ENCODE measurements around the gene PSME2. TPM values are rescaled to one million over a fixed set of nuclear protein-coding genes. Genes with fewer than 3 reads are reported as not detected.

Gene PSME2
- total and polyA plus RNA-seq, 2 experiments from 2014 or later, result 38.3 to 164 TPM

DNA sequence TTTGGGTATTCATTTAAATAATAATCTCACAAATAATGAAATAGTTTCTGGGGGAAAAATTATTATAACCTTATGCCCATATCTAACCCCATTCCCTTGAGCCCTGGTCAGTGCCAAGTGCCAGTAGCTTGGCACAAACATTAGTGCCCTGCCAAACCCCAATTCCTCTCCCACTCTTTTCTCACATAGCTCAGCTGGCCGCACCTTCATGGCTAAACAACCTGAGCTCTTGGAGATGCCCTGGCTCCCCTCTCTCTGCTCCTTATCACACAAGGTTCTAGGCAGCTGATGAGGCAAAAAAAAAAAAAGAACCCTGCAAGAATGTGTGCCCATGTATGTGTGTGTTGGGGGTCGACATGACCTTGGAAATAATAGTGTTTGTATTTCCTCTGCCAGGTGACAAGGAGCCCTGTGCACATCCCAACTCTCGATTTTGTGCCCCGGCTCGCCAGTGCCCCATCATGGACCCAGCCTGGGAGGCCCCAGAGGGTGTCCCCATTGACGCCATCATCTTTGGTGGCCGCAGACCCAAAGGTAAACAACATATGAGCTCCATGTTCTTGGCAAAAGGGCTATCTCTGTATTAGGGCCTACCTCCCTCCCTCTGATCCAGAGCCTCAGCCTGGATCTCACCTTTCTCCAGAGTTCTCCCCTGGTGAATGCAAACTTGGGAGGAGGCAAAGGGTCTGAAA lies 43.9 kb downstream of the PSME2 start:
- Histone ChIP-seq H3K27ac (no peak overlapping the region), H3K36me3 (ENCODE audit: low read depth) (peaks cover 51% of the 10 kb centered on the region; the same call in 1 of the 2 replicates), H4K20me1 (ENCODE audit: insufficient read depth) (no peaks in the 10 kb centered on the region), H3K4me3 (no peak overlapping the region), H2AFZ (no peak overlapping the region), H3K4me1 (ENCODE audit: insufficient read depth) (0 out of 2 replicates have a peak, but pooled peaks cover 5% of the 10 kb centered on the region), H3K79me2 (ENCODE audit: insufficient read depth) (no peaks in the 10 kb centered on the region), H3K9me2 (ENCODE audit: insufficient read depth) (no peaks in the 10 kb centered on the region), H3F3A (ENCODE audit: insufficient read depth) (peaks cover 24% of the 10 kb centered on the region), H3K27me3 (replicated peaks; ENCODE audit: insufficient read depth) (no peaks in the 10 kb centered on the region), H3K9me3 (ENCODE audit: low read depth) (no peaks in the 10 kb centered on the region), H3K9ac (no peak overlapping the region), H3K4me2 (ENCODE audit: unreplicated experiment) (no peak overlapping the region)
- WGBS, 2 experiments (ENCODE audit: low coverage in 1 of 2, low lambda C conversion rate in 2 of 2, missing lambda C conversion rate in 2 of 2), result 97 to 98% methylated on average over 7 of the region's 7 CpGs
- no peak for DNase-seq
- in situ Hi-C loops (cut with MboI), result no loop called here
- TF ChIP-seq EZH2phosphoT487 (IDR thresholded peaks at IDR 0.05; ENCODE audit: insufficient read depth, low read depth) (no peak), EZH2 (IDR thresholded peaks at IDR 0.05; ENCODE audit: insufficient read depth, poor library complexity, severe bottlenecking) (no peak)

DNA sequence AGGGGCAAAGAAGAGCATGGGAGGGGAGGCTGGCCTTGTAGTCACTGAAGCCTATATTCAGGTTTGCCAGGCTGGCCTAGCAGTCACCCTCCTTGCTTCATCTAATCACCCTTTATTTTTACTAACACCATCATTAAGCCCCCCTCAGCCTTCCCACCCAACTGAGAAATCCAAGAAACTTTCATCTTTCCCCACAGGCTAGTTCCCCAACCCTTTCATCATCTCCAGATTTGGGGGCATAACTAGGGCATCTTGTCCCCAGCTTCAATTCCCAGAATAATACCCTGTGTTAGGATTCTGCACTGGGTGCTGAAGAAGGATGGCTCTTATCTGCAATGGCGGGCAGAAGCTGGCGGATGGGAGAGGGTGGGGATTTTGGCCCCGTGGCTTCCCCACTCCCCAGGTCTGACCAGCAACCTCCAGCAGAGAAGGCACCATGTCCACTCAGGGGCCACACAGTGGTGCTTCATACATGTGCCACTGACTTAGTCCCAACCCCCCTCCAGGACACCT lies 45.4 kb downstream of the PSME2 start:
- peaks cover 11% of the 10 kb centered on the region for H3K79me2 ChIP-seq (ENCODE audit: insufficient read depth)
- no peak overlapping the region for H2AFZ ChIP-seq
- no peaks in the 10 kb centered on the region for H3K9me3 ChIP-seq (ENCODE audit: low read depth)
- H3K4me1 ChIP-seq (ENCODE audit: insufficient read depth), result no peaks in the 10 kb centered on the region
- H3K9me2 ChIP-seq (ENCODE audit: insufficient read depth), result no peaks in the 10 kb centered on the region
- no peaks in the 10 kb centered on the region for H4K20me1 ChIP-seq (ENCODE audit: insufficient read depth)
- TF ChIP-seq EZH2phosphoT487 (IDR thresholded peaks at IDR 0.05; ENCODE audit: insufficient read depth, low read depth) (no peak), EZH2 (IDR thresholded peaks at IDR 0.05; ENCODE audit: insufficient read depth, poor library complexity, severe bottlenecking) (no peak)
- in situ Hi-C loops (cut with MboI), result no loop called here
- no peak overlapping the region for H3K4me3 ChIP-seq
- DNase-seq, result no peak
- H3K9ac ChIP-seq, result no peak overlapping the region
- peaks cover 56% of the 10 kb centered on the region; the same call in 1 of the 2 replicates for H3K36me3 ChIP-seq (ENCODE audit: low read depth)
- H3F3A ChIP-seq (ENCODE audit: insufficient read depth), result peaks cover 20% of the 10 kb centered on the region
- no peak overlapping the region for H3K27ac ChIP-seq
- no peak overlapping the region for H3K4me2 ChIP-seq (ENCODE audit: unreplicated experiment)
- WGBS, 2 experiments (ENCODE audit: low coverage in 1 of 2, low lambda C conversion rate in 2 of 2, missing lambda C conversion rate in 2 of 2), result 78 to 85% methylated on average over 3 of the region's 3 CpGs
- H3K27me3 ChIP-seq (replicated peaks; ENCODE audit: insufficient read depth), result no peaks in the 10 kb centered on the region

DNA sequence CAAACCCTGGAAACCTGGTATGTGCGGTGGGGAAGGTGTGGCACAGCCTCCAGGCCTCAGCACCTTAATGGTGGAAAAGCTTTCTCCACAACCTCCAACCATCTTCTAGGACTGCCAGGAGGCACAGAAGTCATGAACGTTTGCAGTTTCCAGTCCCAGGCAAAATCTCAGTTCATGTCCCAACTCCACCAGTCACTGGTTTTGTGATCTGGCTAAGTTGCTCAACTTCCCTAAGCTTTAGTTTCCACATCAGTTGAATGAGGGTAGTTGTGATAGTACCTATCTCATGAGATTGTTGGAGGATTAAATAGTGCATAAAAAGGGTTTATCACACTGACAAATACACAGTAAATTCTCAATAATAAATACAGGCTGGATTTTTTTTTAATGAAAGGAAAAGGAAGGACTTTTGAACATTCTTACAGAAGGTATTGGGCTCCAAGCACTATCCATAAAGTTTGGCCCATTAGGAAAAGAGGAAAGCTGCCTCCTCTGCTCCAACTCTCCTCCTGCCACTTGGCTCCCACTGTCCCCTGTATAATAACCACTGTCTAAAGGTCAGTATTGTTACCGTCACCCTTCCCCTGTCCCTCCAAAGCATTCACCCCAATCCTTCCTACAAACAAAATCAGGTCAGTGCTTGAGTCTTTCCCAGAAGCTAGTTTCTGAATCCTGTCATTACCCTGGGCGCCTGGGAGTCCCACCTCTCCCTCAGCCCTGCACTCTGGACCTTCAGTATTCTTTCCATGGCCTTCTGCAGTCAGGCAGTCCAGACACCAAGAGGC lies 46.0 kb downstream of the PSME2 start:
- in situ Hi-C loops (cut with MboI), result no loop called here
- H4K20me1 ChIP-seq (ENCODE audit: insufficient read depth), result no peaks in the 10 kb centered on the region
- H3K4me3 ChIP-seq, result no peak overlapping the region
- H3K79me2 ChIP-seq (ENCODE audit: insufficient read depth), result peaks cover 18% of the 10 kb centered on the region
- H3K36me3 ChIP-seq (ENCODE audit: low read depth), result peaks cover 56% of the 10 kb centered on the region; the same call in 1 of the 2 replicates
- 71 to 73% methylated on average over 4 of the region's 4 CpGs for WGBS, 2 experiments (ENCODE audit: low coverage in 1 of 2, low lambda C conversion rate in 2 of 2, missing lambda C conversion rate in 2 of 2)
- peaks cover 14% of the 10 kb centered on the region for H3F3A ChIP-seq (ENCODE audit: insufficient read depth)
- no peaks in the 10 kb centered on the region for H3K9me3 ChIP-seq (ENCODE audit: low read depth)
- peaks cover 6% of the 10 kb centered on the region for H3K4me1 ChIP-seq (ENCODE audit: insufficient read depth)
- no peak overlapping the region for H3K9ac ChIP-seq
- H3K4me2 ChIP-seq (ENCODE audit: unreplicated experiment), result no peak overlapping the region
- H2AFZ ChIP-seq, result no peak overlapping the region
- DNase-seq, result no peak
- TF ChIP-seq EZH2phosphoT487 (IDR thresholded peaks at IDR 0.05; ENCODE audit: insufficient read depth, low read depth), result no peak
- no peak for TF ChIP-seq EZH2 (IDR thresholded peaks at IDR 0.05; ENCODE audit: insufficient read depth, poor library complexity, severe bottlenecking)
- no peaks in the 10 kb centered on the region for H3K9me2 ChIP-seq (ENCODE audit: insufficient read depth)
- H3K27ac ChIP-seq, result no peak overlapping the region
- no peaks in the 10 kb centered on the region for H3K27me3 ChIP-seq (replicated peaks; ENCODE audit: insufficient read depth)

DNA sequence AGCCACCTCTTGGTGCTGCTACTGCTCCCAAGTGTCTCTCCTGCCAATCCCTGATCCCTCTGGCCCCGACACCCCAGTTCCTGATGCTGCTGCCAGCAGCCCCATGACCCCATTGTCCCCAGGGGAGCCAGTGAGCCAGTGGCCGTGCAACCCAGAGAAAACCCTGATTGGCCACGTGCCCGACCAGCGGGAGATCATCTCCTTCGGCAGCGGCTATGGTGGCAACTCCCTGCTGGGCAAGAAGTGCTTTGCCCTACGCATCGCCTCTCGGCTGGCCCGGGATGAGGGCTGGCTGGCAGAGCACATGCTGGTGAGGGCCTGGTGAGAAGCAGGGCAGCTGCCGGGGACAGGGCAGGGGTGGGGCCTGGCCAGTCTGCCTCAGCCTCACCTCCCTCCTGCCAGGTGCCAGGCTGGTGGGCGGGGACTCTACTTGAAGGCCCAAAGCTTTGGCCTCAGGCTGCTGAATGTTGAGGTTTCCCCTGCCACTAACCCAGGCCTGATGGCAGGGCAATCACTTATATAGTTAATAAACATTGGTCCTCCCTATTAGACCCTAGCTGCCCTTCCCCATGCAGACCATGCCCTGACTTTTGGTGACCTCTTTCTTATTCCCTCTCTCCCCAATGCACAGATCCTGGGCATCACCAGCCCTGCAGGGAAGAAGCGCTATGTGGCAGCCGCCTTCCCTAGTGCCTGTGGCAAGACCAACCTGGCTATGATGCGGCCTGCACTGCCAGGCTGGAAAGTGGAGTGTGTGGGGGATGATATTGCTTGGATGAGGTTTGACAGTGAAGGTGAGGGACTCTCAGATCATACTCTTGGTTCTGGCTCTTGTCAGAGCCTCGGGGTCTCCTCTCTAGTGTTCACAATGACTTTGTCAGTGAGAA lies 47.2 kb downstream of the PSME2 start:
- Histone ChIP-seq H3K79me2 (ENCODE audit: insufficient read depth) (peaks cover 30% of the 10 kb centered on the region), H3K27me3 (replicated peaks; ENCODE audit: insufficient read depth) (no peaks in the 10 kb centered on the region), H3K9ac (no peak overlapping the region), H3K4me2 (ENCODE audit: unreplicated experiment) (no peak overlapping the region), H3F3A (ENCODE audit: insufficient read depth) (peaks cover 11% of the 10 kb centered on the region), H2AFZ (no peak overlapping the region), H3K9me3 (ENCODE audit: low read depth) (no peaks in the 10 kb centered on the region), H4K20me1 (ENCODE audit: insufficient read depth) (no peaks in the 10 kb centered on the region), H3K9me2 (ENCODE audit: insufficient read depth) (no peaks in the 10 kb centered on the region), H3K27ac (no peak overlapping the region), H3K4me1 (ENCODE audit: insufficient read depth) (peaks cover 7% of the 10 kb centered on the region), H3K36me3 (ENCODE audit: low read depth) (peaks cover 55% of the 10 kb centered on the region; the same call in 1 of the 2 replicates), H3K4me3 (no peak overlapping the region)
- WGBS, 2 experiments (ENCODE audit: low coverage in 1 of 2, low lambda C conversion rate in 2 of 2, missing lambda C conversion rate in 2 of 2), result 90 to 94% methylated on average over 15 to 17 of the region's 17 CpGs
- TF ChIP-seq EZH2phosphoT487 (IDR thresholded peaks at IDR 0.05; ENCODE audit: insufficient read depth, low read depth) (no peak), EZH2 (IDR thresholded peaks at IDR 0.05; ENCODE audit: insufficient read depth, poor library complexity, severe bottlenecking) (no peak)
- in situ Hi-C loops (cut with MboI), result no loop called here
- DNase-seq, result no peak

Data from GM23248 (cell line).